ENCODE results near the gene PRKCH.

Gene PRKCH

DNA sequence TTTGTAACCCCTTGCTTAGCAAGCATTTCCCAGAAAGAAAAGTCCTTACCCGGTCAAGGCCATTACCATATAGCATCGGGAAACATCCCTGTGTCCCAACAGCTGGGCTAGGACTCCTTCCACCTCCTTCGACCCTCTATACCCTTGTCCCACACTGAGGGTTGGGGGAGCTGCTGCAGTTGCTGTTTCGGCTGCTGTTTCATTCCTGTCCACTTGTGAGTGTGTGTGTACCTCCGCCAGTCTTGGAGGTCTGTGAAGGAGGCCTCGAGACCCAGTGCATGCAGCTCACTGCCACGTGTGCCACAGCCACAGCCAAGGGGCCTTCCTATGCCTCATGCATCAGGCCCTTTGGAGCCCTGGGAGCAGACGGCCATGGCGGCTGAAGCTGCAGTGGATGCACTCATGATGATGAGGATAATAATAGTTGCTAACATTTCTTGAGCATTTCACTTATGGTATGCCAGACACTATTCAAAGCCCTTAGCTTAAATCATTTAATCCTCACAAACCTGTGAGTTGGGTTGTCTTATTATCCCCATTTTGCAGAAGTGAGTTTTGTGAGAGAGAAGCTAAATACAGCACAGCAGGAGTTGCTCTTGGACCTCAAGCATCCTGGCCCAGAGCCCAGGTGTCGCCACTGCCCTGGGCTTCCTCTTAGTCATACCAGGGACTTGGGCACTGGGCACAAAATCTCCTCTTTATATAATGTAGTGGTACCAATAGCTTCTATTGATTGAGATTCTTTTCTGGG, 156.5 kb downstream of the PRKCH start:
- no peak for DNase-seq

- DNase-seq: no peak
Observed at GRCh38 chr14:61478971-61479473, 157.6 kb downstream of the PRKCH start.

DNA sequence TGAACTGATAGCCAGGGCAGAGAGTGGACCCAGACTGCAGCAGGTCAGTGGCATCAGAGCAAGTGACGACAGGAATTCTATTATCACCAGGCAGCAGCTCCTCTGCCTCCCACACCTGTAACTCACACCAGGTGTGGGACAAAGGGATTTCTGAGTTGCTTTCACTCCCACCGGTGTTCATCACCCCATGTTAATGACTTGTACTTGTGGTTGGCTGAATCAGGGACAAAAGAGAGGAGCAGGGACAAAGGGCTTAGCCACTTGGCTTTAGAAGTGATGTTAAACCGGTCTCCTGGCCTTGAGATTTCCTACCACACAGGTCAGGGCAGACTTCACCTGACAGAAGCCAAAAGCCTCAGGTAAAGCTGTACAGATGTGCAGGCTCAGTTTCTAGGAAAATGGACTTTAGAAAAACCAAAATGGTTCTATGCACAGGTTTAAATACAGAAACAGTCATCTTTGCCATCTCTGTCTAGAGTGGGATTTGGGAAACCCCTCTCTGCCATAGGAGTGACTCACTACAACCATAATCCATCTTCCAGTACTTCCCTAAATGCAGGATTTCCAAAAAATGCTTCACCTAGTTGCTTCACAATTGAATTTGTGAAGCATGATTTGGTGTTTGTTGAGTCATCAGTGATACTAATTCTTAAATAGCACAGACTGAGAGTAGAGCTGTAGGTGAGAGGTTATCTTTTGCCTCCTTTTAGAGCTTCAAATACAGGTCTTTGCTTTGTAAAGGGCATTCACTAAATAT, 158.5 kb downstream of the PRKCH start:
- DNase-seq: no peak

DNA sequence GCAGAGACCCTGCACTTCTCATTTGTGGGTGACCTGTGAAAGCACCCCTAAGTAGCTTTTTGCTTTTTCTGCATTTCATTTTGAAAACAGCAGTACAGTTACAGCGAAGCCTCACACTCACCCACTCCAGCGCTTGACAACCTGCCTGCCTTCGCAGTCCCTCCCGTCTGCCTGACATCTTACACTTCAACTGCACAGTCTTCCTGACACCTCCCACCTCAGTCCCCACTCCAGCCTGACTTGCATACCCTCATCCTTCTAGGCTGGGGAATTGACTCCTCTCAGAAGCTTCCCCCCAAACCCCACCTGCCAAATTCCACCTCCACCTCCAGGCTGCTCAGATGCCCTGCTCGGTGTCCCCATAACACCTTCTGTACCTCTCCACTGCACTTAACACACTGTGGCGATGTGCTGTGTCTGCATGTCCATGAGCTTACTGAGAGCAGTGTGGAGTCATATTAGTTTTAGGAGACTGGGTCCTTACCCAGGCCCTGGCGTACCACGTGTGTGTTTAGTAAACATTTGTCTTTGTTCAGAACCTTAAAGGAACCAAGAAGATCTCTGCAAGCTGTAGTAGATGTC, 159.4 kb downstream of the PRKCH start:
- DNase-seq: no peak

GRCh38 chr14:61481701-61482100, 160.3 kb downstream of the PRKCH start:
- DNase-seq: no peak

DNA sequence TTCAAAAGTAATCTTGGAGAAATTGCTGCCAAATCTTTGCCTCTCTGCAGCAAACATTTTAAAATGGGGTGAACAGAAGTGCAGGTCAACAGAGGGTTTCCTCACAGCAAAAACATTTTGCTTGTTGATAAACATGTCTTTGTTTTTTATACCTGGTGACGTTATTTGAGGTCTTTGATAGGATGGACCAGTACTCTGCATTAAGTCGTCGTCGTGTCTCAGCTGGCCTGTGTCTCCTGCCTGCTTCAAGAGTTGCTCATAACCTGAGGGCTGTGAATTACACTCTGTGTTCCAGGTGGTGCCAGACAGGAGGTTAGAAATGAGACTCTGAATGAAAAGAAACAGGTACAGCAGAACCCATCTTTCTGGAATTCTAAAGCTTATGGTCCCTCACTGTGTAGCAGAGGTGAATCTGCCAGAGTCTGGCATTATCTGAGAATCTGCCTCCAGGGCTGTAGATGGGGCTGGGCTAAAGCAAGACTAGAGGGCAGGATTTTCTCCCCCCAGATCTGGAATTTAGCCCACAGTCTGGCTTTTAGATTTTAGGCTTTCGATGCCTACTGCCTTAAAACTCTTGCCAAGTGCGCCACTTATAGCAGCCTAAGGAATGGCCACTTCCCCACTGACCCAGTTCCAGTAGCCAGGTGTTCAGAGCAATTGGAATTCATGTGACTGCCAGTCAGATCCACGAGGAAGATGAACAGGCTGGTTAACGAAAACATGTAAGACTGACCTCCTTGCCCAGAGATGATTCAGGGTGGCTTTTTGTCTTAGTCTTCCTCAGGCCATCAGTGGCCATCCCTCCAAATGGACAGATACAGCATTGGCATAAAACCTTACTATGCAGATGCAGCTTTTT, 161.2 kb downstream of the PRKCH start:
- no peak for DNase-seq

DNA sequence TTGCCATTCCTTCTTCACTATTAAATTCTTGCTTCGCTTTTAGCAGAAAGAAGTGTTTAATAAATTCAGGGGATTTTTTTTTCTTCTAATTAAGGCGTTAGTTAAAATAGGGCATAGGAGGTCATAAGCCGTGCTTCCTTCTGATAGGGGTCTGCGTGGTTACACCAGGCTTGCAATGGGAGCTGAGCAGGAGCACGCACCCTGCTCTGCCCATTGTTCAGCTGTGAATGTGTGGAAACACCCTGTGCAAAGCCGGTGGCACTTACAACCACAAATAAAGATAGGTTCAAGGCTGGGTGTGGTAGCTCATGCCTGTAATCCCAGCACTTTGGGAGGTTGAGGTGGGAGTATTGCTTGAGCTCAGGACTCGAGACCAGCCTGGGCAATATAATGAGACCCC, 162.1 kb downstream of the PRKCH start:
- no peak for DNase-seq

DNA sequence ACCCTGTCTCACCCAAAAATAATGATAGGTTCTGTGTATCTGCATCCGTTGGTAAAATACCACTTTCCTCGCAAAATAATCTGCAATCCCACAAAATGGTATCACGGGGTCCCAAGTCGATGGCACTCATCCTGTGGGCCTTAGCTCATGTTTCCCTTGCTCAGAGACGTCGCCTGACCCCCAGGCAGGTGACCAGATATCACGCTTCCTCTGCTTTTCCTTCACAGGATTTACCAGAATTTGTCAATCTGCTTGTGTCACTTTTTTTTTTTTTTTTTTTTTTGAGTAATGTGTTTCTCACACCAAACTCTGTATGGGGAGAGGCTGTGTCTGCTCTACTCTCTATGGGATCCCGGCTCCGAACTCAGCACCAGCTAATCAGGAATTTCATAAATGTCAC, 162.7 kb downstream of the PRKCH start:
- no peak for DNase-seq

DNA sequence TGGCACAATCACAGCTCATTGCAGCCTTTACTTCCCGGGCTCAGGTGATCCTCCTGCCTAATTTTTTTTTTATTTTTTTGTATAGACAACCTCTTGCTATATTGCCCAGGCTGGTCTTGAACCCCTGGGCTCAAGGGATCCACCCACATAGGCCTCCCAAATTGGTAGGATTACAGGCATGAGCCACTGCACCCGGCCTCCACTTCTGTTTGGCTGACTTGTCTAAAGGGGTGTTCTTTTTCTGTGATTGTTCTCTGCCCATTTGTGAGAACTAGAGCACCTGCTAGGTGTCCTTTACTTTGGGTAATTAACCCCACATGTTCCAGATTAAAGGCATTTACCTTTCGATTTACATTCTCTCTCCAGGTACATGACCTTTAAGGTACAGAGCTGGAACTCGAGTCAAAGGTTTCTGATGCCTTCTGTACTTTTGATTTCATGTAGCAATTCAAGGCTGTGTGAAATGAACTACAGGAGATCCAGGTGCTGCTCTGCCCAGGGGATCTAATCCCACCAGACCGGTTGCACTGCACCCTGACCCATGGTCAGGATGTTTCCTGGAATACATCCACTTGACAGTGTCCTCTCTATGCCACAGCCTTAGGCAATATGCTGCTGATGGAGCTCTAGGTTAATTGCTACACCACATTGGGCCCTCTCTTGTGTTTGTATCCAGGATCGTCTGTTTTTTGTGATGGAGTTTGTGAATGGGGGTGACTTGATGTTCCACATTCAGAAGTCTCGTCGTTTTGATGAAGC, 163.6 kb downstream of the PRKCH start:
- no peak for DNase-seq

- no peak for DNase-seq
Observed at GRCh38 chr14:61485661-61486060, 164.3 kb downstream of the PRKCH start.

DNA sequence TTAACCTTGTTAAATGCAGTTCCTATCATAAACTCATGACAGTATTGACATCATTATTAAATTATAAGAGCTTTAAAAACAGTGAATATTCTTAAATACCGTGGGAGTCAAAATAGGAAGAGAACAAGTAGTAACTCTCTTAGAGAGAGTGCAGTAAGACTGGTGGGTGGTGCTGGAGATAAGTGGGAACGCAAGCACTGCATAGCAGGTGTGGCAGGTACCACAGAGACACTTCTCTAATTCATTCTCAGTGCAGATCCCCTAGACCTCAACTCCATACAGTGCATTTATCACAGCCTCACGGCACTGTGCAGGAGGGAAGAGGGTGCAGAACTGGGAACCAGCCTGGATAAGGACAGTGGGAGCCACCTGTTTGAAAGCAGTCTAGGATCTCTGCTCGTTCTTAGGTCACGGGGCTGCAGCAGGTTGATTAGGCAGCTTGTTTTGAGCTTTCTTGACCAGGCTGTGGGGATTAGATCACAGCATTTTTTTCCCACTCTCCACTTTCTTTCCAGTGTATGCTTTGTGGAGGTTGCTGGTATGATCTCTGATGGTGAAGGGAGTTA, 165.6 kb downstream of the PRKCH start:
- DNase-seq: no peak

- no peak for DNase-seq
Observed at GRCh38 chr14:61488417-61489401, 167.3 kb downstream of the PRKCH start.

GRCh38 chr14:61489512-61489911, 168.1 kb downstream of the PRKCH start:
- no peak for DNase-seq

- DNase-seq: no peak
Observed at GRCh38 chr14:61489932-61490331, 168.6 kb downstream of the PRKCH start.

DNA sequence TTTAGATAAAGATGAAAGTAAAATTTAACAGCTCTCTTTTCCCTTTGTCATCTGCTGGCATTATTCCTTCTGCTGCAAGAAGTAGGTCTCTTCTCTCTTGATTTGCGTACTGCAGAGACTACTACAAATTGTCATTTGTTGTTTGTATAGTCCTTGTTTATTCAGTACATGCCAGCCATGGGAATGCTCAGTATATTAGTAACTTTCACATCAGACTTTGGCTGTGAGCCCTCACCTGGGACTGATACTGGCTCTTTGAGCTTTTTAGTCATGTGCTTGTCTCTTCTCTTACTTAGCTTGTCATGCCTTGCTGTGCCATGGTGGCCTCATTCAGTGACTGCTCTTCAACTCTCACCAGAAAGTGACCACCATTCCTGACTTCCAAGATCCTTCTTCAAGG, 169.8 kb downstream of the PRKCH start:
- DNase-seq: no peak

GRCh38 chr14:61491876-61492434, 170.6 kb downstream of the PRKCH start:
- DNase-seq: no peak

DNA sequence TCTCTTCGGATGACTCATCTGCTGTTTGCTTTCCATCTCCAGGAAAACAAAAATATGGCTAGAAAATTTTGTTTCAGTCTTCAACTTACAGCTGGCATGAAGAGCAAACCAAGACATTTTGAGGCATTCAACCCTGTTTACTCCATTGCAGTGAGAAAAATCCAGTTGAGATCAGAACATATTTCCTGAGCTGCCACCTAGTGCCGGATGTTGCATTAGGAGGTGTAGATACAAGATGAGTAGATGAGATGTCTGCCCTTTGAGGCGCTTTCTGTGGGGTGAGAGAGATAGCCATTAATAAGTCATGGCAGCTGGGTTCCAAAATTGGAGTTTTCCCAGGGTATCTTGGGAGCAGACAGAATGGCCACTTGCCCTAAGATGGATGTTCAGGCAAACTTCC, 171.1 kb downstream of the PRKCH start:
- DNase-seq: no peak

GRCh38 chr14:61493239-61493638, 171.9 kb downstream of the PRKCH start:
- DNase-seq: no peak

GRCh38 chr14:61494018-61494417, 172.6 kb downstream of the PRKCH start:
- no peak for DNase-seq

- no peak for DNase-seq
Observed at GRCh38 chr14:61495809-61496208, 174.4 kb downstream of the PRKCH start.

All from activated CD4-positive, CD25-positive, alpha-beta regulatory T cell (primary cell).